Adrenal gland (tissue), 5 donors: ENCODE results near the gene CORO7.

Experiments
- POLR2A ChIP-seq, 2 donors: fragments of 450-650 bp; IDR thresholded peaks; one replicate each; pipeline ENCODE4 v1.6.1; 2017; ENCODE audit warnings: antibody characterized with exemption in 2 of 2, mild to moderate bottlenecking in 2 of 2, moderate library complexity in 1 of 2
- TF ChIP-seq, protein P1 (sequence below), 6 experiments: fragments of 450-650 bp in 4 of 6; fragments of 200-600 bp in 2 of 6; sonication (generic) in 1 of 6; IDR thresholded peaks; 1 replicate in 5 of 6; 2 replicates in 1 of 6; pipeline versions ENCODE4 v1.5.1 to v1.8.0; 2016 to 2021; ENCODE audit warnings: antibody characterized with exemption in 6 of 6, mild to moderate bottlenecking in 2 of 6, moderate library complexity in 1 of 6
- donor health status: DM: no; HTN: no; CAD: no.

GRCh38 chr16:4349332-4349731 is 67.1 kb downstream of the CORO7 start:
- TF ChIP-seq, protein P1, sequence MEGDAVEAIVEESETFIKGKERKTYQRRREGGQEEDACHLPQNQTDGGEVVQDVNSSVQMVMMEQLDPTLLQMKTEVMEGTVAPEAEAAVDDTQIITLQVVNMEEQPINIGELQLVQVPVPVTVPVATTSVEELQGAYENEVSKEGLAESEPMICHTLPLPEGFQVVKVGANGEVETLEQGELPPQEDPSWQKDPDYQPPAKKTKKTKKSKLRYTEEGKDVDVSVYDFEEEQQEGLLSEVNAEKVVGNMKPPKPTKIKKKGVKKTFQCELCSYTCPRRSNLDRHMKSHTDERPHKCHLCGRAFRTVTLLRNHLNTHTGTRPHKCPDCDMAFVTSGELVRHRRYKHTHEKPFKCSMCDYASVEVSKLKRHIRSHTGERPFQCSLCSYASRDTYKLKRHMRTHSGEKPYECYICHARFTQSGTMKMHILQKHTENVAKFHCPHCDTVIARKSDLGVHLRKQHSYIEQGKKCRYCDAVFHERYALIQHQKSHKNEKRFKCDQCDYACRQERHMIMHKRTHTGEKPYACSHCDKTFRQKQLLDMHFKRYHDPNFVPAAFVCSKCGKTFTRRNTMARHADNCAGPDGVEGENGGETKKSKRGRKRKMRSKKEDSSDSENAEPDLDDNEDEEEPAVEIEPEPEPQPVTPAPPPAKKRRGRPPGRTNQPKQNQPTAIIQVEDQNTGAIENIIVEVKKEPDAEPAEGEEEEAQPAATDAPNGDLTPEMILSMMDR (IDR thresholded peaks at IDR 0.05), result no peak
- no peak for TF ChIP-seq POLR2A (IDR thresholded peaks at IDR 0.05)
